Measurements from ENCODE around the gene STX10.

DNA sequence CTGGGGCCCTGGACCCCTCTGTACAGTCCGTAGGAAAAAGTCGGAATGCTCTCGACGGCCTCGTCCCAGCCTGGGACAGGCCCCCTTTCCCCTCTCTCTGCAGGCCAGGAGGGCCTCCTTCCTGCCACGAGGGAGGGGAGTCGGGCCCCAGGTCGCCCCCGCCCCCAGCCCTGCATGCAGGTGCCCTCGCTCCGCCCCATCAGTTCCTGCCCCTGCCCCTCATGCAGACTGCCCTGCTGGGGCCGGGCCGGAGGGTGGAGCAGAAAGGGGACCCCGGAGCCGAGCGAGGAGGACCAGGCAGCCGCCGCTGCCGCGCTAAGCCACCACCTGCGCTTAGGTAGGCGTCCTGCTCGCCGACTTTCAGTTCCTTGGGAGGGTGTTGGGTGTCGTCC is 54.8 kb downstream of the STX10 start:
- TF ChIP-seq, protein P1, sequence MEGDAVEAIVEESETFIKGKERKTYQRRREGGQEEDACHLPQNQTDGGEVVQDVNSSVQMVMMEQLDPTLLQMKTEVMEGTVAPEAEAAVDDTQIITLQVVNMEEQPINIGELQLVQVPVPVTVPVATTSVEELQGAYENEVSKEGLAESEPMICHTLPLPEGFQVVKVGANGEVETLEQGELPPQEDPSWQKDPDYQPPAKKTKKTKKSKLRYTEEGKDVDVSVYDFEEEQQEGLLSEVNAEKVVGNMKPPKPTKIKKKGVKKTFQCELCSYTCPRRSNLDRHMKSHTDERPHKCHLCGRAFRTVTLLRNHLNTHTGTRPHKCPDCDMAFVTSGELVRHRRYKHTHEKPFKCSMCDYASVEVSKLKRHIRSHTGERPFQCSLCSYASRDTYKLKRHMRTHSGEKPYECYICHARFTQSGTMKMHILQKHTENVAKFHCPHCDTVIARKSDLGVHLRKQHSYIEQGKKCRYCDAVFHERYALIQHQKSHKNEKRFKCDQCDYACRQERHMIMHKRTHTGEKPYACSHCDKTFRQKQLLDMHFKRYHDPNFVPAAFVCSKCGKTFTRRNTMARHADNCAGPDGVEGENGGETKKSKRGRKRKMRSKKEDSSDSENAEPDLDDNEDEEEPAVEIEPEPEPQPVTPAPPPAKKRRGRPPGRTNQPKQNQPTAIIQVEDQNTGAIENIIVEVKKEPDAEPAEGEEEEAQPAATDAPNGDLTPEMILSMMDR (IDR thresholded peaks at IDR 0.05; ENCODE audit: poor library complexity): no peak
- TF ChIP-seq EZH2phosphoT487 (IDR thresholded peaks at IDR 0.05; ENCODE audit: low read depth, severe bottlenecking, unreplicated experiment): no peak

All from hepatocyte (in vitro differentiated cells).